H4 (cell line): Measurements from ENCODE around the gene SPG11. TPM values are rescaled to one million over a fixed set of nuclear protein-coding genes. Genes with fewer than 3 reads are reported as not detected.

ENCODE experiments used
- DNase-seq: peaks from one replicate; pipeline ENCODE4 v3.0.0-alpha.2; 2015; ENCODE audit warnings: low spot score
- total RNA-seq: library from RNA; depleted of rRNA; stranded (reverse); fragments of >200 nt; shearing (Covaris generic); gene quantifications from 2 replicates; pipeline ENCODE4 v1.2.3, GENCODE V29; 2014

Gene SPG11
- total RNA-seq, 1 experiment from 2014 or later, result 30.1 TPM

- DNase-seq, result peak; percentile 80
These were observed 19.6 kb upstream of the SPG11 start for GRCh38 chr15:44682809-44683682.

- no peak for DNase-seq
These were observed 18.7 kb upstream of the SPG11 start for GRCh38 chr15:44682211-44682610.

GRCh38 chr15:44676676-44677075 is 13.2 kb upstream of the SPG11 start:
- DNase-seq, result no peak

GRCh38 chr15:44675911-44676310 is 12.4 kb upstream of the SPG11 start:
- no peak for DNase-seq

- DNase-seq, result no peak
These were observed 10.2 kb upstream of the SPG11 start for GRCh38 chr15:44673639-44674038.

GRCh38 chr15:44670087-44670950 is 6.9 kb upstream of the SPG11 start:
- DNase-seq, result no peak

GRCh38 chr15:44668921-44669320 is 5.5 kb upstream of the SPG11 start:
- no peak for DNase-seq

- no peak for DNase-seq
These were observed 3.5 kb upstream of the SPG11 start for GRCh38 chr15:44667039-44667360.

GRCh38 chr15:44666210-44667038 is 3.0 kb upstream of the SPG11 start:
- DNase-seq, result no peak

GRCh38 chr15:44662478-44663409 is 718 bp downstream of the SPG11 start:
- DNase-seq, result peak; percentile 30

- DNase-seq, result no peak
These were observed 1.9 kb downstream of the SPG11 start for GRCh38 chr15:44661576-44661975.

GRCh38 chr15:44659056-44659455 is 4.4 kb downstream of the SPG11 start:
- DNase-seq, result no peak

GRCh38 chr15:44657378-44657777 is 6.1 kb downstream of the SPG11 start:
- no peak for DNase-seq

GRCh38 chr15:44656913-44657312 is 6.5 kb downstream of the SPG11 start:
- no peak for DNase-seq

GRCh38 chr15:44656298-44656697 is 7.2 kb downstream of the SPG11 start:
- no peak for DNase-seq

GRCh38 chr15:44654858-44655257 is 8.6 kb downstream of the SPG11 start:
- DNase-seq, result no peak

- DNase-seq, result no peak
These were observed 15.8 kb downstream of the SPG11 start for GRCh38 chr15:44647637-44648036.

- DNase-seq, result no peak
These were observed 16.4 kb downstream of the SPG11 start for GRCh38 chr15:44647036-44647435.

- DNase-seq, result no peak
These were observed 17.0 kb downstream of the SPG11 start for GRCh38 chr15:44646460-44646859.

GRCh38 chr15:44641651-44642050 is 21.8 kb downstream of the SPG11 start:
- DNase-seq, result no peak

- DNase-seq, result no peak
These were observed 26.5 kb downstream of the SPG11 start for GRCh38 chr15:44636976-44637375.
